ENCODE data around the gene EFCAB6. TPM values are rescaled to one million over a fixed set of nuclear protein-coding genes. Genes with fewer than 3 reads are reported as not detected.

EFCAB6 gene
- total RNA-seq, 1 donor from 2014 or later = 1.2 TPM

GRCh38 chr22:43777286-43777685 lies 34.8 kb downstream of the EFCAB6 start:
- ATAC-seq = peak; percentile 63
- no peak for DNase-seq (ENCODE audit: missing footprints)
- intact Hi-C loops (cut with DNase I) = no loop called here

- ATAC-seq (no peak), DNase-seq (ENCODE audit: missing footprints) (no peak)
- intact Hi-C loops (cut with DNase I) = no loop called here
Observed at GRCh38 chr22:43776081-43776670, 35.9 kb downstream of the EFCAB6 start.

GRCh38 chr22:43774318-43774915 lies 37.7 kb downstream of the EFCAB6 start:
- intact Hi-C loops (cut with DNase I) = no loop called here
- DNase-seq (ENCODE audit: missing footprints) (no peak), ATAC-seq (no peak)

GRCh38 chr22:43772831-43773230 lies 39.3 kb downstream of the EFCAB6 start:
- intact Hi-C loops (cut with DNase I) = no loop called here
- no peak for DNase-seq (ENCODE audit: missing footprints)
- no peak for ATAC-seq

- no peak for DNase-seq (ENCODE audit: missing footprints)
- intact Hi-C loops (cut with DNase I) = no loop called here
- no peak for ATAC-seq
Observed at GRCh38 chr22:43755452-43755851, 56.7 kb downstream of the EFCAB6 start.

- DNase-seq (ENCODE audit: missing footprints) = no peak
- intact Hi-C loops (cut with DNase I) = no loop called here
- no peak for ATAC-seq
Observed at GRCh38 chr22:43755011-43755410, 57.1 kb downstream of the EFCAB6 start.

- intact Hi-C loops (cut with DNase I) = no loop called here
- no peak for DNase-seq (ENCODE audit: missing footprints)
- ATAC-seq = no peak
Observed at GRCh38 chr22:43754176-43754575, 57.9 kb downstream of the EFCAB6 start.

GRCh38 chr22:43753688-43754087 lies 58.4 kb downstream of the EFCAB6 start:
- intact Hi-C loops (cut with DNase I) = no loop called here
- ATAC-seq = no peak
- no peak for DNase-seq (ENCODE audit: missing footprints)

- intact Hi-C loops (cut with DNase I) = no loop called here
- ATAC-seq (no peak), DNase-seq (ENCODE audit: missing footprints) (no peak)
Observed at GRCh38 chr22:43750751-43751150, 61.4 kb downstream of the EFCAB6 start.

- DNase-seq (ENCODE audit: missing footprints) = no peak
- intact Hi-C loops (cut with DNase I) = no loop called here
- no peak for ATAC-seq
Observed at GRCh38 chr22:43749473-43749872, 62.6 kb downstream of the EFCAB6 start.

- no peak for ATAC-seq
- DNase-seq (ENCODE audit: missing footprints) = no peak
- intact Hi-C loops (cut with DNase I) = no loop called here
Observed at GRCh38 chr22:43747877-43748276, 64.2 kb downstream of the EFCAB6 start.

GRCh38 chr22:43747058-43747457 lies 65.0 kb downstream of the EFCAB6 start:
- no peak for DNase-seq (ENCODE audit: missing footprints)
- intact Hi-C loops (cut with DNase I) = no loop called here
- ATAC-seq = no peak

- intact Hi-C loops (cut with DNase I) = no loop called here
- ATAC-seq (peak; percentile 29), DNase-seq (ENCODE audit: missing footprints) (no peak)
Observed at GRCh38 chr22:43745783-43746356, 66.2 kb downstream of the EFCAB6 start.

- ATAC-seq (no peak), DNase-seq (ENCODE audit: missing footprints) (no peak)
- intact Hi-C loops (cut with DNase I) = no loop called here
Observed at GRCh38 chr22:43745411-43745770, 66.7 kb downstream of the EFCAB6 start.

GRCh38 chr22:43744700-43745410 lies 67.2 kb downstream of the EFCAB6 start:
- ATAC-seq (no peak), DNase-seq (ENCODE audit: missing footprints) (no peak)
- intact Hi-C loops (cut with DNase I) = no loop called here

- DNase-seq (ENCODE audit: missing footprints) (no peak), ATAC-seq (no peak)
- intact Hi-C loops (cut with DNase I) = no loop called here
Observed at GRCh38 chr22:43743929-43744643, 68.0 kb downstream of the EFCAB6 start.

- no peak for DNase-seq (ENCODE audit: missing footprints)
- no peak for ATAC-seq
- intact Hi-C loops (cut with DNase I) = no loop called here
Observed at GRCh38 chr22:43743131-43743530, 69.0 kb downstream of the EFCAB6 start.

- intact Hi-C loops (cut with DNase I) = no loop called here
Observed at GRCh38 chr22:43742154-43742950, 69.8 kb downstream of the EFCAB6 start.

More at GRCh38 chr22:43742154-43742950, 69.8 kb downstream of the EFCAB6 start:
- ATAC-seq (no peak), DNase-seq (ENCODE audit: missing footprints) (no peak)
